PC-3 (cell line): ENCODE data around the gene SH2D3C.

Experiments
- EZH2 ChIP-seq: fragments of 300-600 bp; sonication (generic); IDR thresholded peaks from one replicate; pipeline ENCODE4 v1.6.1; 2017; ENCODE audit warnings: antibody characterized with exemption, mild to moderate bottlenecking, low read length; ENCODE audit not compliant: unreplicated experiment
- EZH2phosphoT487 ChIP-seq: fragments of 300-600 bp; sonication (generic); IDR thresholded peaks from 2 replicates; pipeline ENCODE4 v1.6.1; 2018; ENCODE audit warnings: mild to moderate bottlenecking, antibody characterized with exemption, low read length, borderline replicate concordance
- TF ChIP-seq, protein P1 (sequence below): fragments of 300-600 bp; sonication (generic); conservative IDR thresholded peaks from 2 replicates; pipeline ENCODE4 v1.5.1; 2017; ENCODE audit warnings: antibody characterized with exemption, low read depth, mild to moderate bottlenecking, low read length

DNA sequence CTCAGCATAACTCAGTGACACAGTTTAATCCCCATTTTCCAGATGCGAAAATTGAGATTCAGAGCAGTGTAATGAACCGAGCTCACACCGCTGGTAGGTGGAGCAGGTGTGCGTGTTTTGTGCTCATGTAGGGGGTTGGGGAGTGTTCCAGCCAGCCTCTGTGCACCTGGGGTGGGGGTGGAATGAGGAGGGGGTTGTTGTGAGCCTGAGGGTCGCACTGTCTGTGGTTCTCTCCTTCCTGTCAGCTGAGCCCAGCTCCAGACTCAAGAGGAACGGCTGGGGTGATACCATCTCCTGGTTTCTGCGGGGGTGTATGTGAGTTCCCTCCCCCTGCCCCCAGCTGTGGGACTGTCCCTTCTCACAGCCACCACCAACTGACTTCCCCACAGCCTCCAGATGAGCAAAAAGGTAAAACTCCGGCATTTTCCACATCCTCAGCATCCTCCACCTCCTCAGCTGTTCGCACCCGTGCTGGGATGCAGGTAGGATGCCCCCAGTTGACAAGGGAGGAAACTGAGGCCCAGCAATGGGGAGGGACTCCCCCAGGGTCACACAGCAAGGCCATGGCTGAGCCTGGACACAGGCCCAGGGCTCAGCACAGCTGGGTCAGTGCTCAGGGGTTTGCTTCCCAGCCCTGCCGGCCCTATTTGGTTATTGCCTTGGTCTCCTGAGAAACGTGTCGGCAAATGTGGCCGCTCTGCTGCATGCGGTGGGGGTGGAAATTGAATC, 2.1 kb downstream of the SH2D3C start:
- TF ChIP-seq, protein P1, sequence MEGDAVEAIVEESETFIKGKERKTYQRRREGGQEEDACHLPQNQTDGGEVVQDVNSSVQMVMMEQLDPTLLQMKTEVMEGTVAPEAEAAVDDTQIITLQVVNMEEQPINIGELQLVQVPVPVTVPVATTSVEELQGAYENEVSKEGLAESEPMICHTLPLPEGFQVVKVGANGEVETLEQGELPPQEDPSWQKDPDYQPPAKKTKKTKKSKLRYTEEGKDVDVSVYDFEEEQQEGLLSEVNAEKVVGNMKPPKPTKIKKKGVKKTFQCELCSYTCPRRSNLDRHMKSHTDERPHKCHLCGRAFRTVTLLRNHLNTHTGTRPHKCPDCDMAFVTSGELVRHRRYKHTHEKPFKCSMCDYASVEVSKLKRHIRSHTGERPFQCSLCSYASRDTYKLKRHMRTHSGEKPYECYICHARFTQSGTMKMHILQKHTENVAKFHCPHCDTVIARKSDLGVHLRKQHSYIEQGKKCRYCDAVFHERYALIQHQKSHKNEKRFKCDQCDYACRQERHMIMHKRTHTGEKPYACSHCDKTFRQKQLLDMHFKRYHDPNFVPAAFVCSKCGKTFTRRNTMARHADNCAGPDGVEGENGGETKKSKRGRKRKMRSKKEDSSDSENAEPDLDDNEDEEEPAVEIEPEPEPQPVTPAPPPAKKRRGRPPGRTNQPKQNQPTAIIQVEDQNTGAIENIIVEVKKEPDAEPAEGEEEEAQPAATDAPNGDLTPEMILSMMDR = no peak
- no peak for TF ChIP-seq EZH2phosphoT487
- no peak for TF ChIP-seq EZH2
